Ovary (tissue), 9 donors: Measurements from ENCODE around the gene GMEB1. TPM values are rescaled to one million over a fixed set of nuclear protein-coding genes. Genes with fewer than 3 reads are reported as not detected.
"Not testable (repeated sequence)": the region's sequence is repeated elsewhere in the genome, so short reads cannot be mapped to it uniquely, and the experiment has no call there.

Experiments used
- DNase-seq, 5 donors: peaks; one replicate each; pipeline ENCODE4 v3.0.0-alpha.2; 2019 to 2020
- H3K27ac ChIP-seq, 2 donors: fragments of 200-600 bp; one replicate each; pipeline versions ENCODE4 v1.5.1 to v1.8.0; 2019 to 2022
- H3K27me3 ChIP-seq: fragments of 200-600 bp; one replicate; pipeline ENCODE4 v1.8.0; 2022
- H3K36me3 ChIP-seq: fragments of 200-600 bp; sonication (generic); one replicate; pipeline ENCODE4 v1.5.1; 2019
- H3K4me1 ChIP-seq: one replicate; pipeline ENCODE4 v1.8.1; 2013; ENCODE audit warnings: mild to moderate bottlenecking, moderate library complexity; ENCODE audit not compliant: insufficient read depth
- H3K4me3 ChIP-seq: fragments of 200-600 bp; sonication (generic); one replicate; pipeline ENCODE4 v1.5.1; 2017
- H3K9me3 ChIP-seq, 2 donors: fragments of 200-600 bp in 1 of 2; sonication (generic) in 1 of 2; one replicate each; pipeline versions ENCODE4 v1.5.1 to v1.8.1; 2013 to 2019; ENCODE audit warnings: mild to moderate bottlenecking in 1 of 2, moderate library complexity in 1 of 2
- EP300 ChIP-seq: sonication (generic); formaldehyde crosslinking; IDR thresholded peaks from one replicate; pipeline ENCODE4 v1.6.1; 2017; ENCODE audit warnings: antibody characterized with exemption
- POLR2A ChIP-seq: fragments of 450-650 bp; IDR thresholded peaks from one replicate; pipeline ENCODE4 v1.6.1; 2017; ENCODE audit warnings: antibody characterized with exemption, mild to moderate bottlenecking, moderate library complexity
- WGBS, 3 donors: extraction: QIAGEN DNeasy Blood & Tissue Kit in 1 of 3; methylation state at CpG; one replicate each; pipeline versions ENCODE4 v1.1.5 to v1.1.7; 2013 to 2017; 5-methylcytosine and 5-hydroxymethylcytosine counted together
- intact Hi-C, 4 donors: fragments of 100-400 bp; cut with DNase I; formaldehyde crosslinking; loops; one replicate each; pipeline versions ENCODE4 v1.11.0 to v1.15.1; 2022 to 2023
- polyA plus RNA-seq, 2 donors: library from polyadenylated mRNA; stranded (reverse); fragments of 200-250 nt in 1 of 2; fragments of 350-450 nt in 1 of 2; fragmentation: Illumina TruSeq in 1 of 2; extraction: RNeasy Lipid Tissue Mini Kit (QIAGEN cat#74804) in 1 of 2; gene quantifications; one replicate each; pipeline ENCODE4 v1.2.3, GENCODE V29; 2013 to 2014
- total RNA-seq, 7 donors: library from RNA; depleted of rRNA in 2 of 7; stranded (reverse); fragments of >200 nt in 2 of 7; fragmentation: NEBNext Ultra II Directional in 3 of 7; extraction: Animal tissue kit (Norgen Biotek cat#: 25700) in 3 of 7; gene quantifications; one replicate each; pipeline versions ENCODE4 v1.1.0 to v1.2.4, GENCODE V29; 2016 to 2023
- TF ChIP-seq, protein P1 (sequence below), 3 donors: fragments of 450-650 bp in 2 of 3; fragments of 200-600 bp in 1 of 3; IDR thresholded peaks; one replicate each; pipeline versions ENCODE4 v1.5.1 to v1.8.0; 2016 to 2022; ENCODE audit warnings: antibody characterized with exemption in 3 of 3, mild to moderate bottlenecking in 1 of 3
- donor health status: DM: no; HTN: no; CAD: no; lungs with moderate emphysema.
- donor health status: DM: no; HTN: no; CAD: no.
- donor health status: Bipolar disorder and iron deficiency.
- donor health status: DM: yes; HTN: yes; CAD: no.
- donor health status: DM: no; HTN: no; CAD: no.
- donor health status: DM: yes; HTN: yes; CAD: no.

Gene GMEB1
- total and polyA plus RNA-seq, 9 donors, result 6.3 to 18.3 (median 13.2) TPM

DNA sequence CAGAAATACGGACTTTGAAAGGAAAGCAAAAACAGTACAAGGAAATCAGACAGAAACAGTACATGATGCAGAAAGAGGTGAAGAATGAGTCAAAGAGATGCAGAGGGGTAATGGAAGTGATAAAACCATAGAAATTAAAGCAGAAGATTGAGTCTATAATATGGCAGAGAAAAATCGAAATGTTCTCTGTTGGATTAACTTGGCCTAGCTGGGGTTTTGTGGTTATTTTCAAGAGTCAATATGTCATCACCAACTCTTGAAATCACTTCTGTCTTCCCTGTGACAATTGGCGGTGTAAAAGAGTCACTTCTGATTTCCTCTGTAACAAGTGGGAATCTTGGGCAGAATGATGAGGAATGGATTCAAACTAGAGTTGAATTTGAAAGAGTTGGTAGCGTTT lies 75.6 kb downstream of the GMEB1 start:
- H3K36me3 ChIP-seq, result no peaks in the 10 kb centered on the region
- H3K9me3 ChIP-seq, result no peaks in the 10 kb centered on the region
- DNase-seq, result no peak
- no peak overlapping the region for H3K4me3 ChIP-seq
- H3K27me3 ChIP-seq, result no peaks in the 10 kb centered on the region
- no peak for TF ChIP-seq EP300
- TF ChIP-seq, protein P1, sequence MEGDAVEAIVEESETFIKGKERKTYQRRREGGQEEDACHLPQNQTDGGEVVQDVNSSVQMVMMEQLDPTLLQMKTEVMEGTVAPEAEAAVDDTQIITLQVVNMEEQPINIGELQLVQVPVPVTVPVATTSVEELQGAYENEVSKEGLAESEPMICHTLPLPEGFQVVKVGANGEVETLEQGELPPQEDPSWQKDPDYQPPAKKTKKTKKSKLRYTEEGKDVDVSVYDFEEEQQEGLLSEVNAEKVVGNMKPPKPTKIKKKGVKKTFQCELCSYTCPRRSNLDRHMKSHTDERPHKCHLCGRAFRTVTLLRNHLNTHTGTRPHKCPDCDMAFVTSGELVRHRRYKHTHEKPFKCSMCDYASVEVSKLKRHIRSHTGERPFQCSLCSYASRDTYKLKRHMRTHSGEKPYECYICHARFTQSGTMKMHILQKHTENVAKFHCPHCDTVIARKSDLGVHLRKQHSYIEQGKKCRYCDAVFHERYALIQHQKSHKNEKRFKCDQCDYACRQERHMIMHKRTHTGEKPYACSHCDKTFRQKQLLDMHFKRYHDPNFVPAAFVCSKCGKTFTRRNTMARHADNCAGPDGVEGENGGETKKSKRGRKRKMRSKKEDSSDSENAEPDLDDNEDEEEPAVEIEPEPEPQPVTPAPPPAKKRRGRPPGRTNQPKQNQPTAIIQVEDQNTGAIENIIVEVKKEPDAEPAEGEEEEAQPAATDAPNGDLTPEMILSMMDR (IDR thresholded peaks at IDR 0.05), result no peak
- TF ChIP-seq POLR2A, result no peak
- WGBS, 3 donors, result 78 to 85% (median 81%) methylated on average over 4 of the region's 4 CpGs
- intact Hi-C loops, result no loop called here
- no peak overlapping the region for H3K27ac ChIP-seq
- H3K4me1 ChIP-seq, result peaks cover 14% of the 10 kb centered on the region

DNA sequence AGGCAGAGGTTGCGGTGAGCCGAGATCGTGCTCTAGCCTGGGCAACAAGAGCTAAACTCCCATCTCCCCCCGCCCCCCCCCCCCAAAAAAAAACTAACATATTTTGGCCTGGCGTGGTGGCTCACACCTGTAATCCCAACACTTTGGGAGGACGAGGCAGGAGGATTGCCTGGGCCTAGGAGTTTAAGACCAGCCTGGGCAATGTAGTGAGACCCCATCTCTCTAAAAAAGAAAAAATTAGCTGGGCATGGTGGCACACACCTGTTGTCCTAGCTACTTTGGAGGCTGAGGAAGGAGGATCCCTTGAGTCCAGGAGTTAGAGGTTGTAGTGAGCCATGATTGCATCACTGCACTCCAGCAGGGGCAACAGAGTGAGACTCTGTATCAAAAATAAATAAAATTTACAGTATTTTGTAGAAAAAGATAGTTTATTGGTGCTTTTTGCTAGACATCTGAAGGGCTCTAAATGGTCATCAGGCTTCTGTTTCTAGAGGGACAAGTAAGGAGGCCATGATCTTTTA lies 77.1 kb downstream of the GMEB1 start:
- no peak overlapping the region for H3K4me3 ChIP-seq
- H3K4me1 ChIP-seq, result peaks cover 14% of the 10 kb centered on the region
- no peaks in the 10 kb centered on the region for H3K9me3 ChIP-seq
- WGBS, 3 donors, result 95 to 98% (median 96%) methylated on average over 6 of the region's 6 CpGs
- DNase-seq, result no peak
- no peak overlapping the region for H3K27ac ChIP-seq
- intact Hi-C loops, result loop anchor here in 1 of 4 donors (5.0 kb wide), 1 partner anchor 767 kb away; no protein-coding TSS in a partner anchor
- TF ChIP-seq, protein P1 (IDR thresholded peaks at IDR 0.05), result no peak
- TF ChIP-seq POLR2A (no peak), EP300 (no peak)
- no peaks in the 10 kb centered on the region for H3K36me3 ChIP-seq
- no peaks in the 10 kb centered on the region for H3K27me3 ChIP-seq

DNA sequence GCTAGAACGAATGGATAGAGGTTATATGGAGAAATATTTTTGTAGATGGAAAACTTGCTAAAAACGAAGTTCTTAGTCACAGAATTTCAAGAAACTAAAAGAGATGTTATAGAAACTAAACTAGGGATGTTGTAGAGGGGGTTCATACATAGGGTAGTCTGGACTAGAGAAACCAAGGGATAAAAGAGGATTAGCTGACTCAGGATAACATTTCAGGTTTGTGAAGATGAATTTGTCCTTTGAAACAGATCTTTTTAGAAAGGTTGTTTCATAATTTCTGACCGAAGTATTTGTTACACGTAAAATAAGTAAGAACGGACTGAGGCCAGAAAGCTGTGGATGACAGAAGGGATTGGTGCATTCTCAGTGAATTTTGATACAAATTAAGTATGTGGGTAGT lies 81.7 kb downstream of the GMEB1 start:
- WGBS, 3 donors, result 72 to 74% (median 72%) methylated on average over 5 of the region's 5 CpGs
- DNase-seq, result no peak
- intact Hi-C loops, result no loop called here
- Histone ChIP-seq H3K27ac (no peak overlapping the region), H3K27me3 (no peaks in the 10 kb centered on the region), H3K4me1 (peaks cover 27% of the 10 kb centered on the region), H3K9me3 (no peaks in the 10 kb centered on the region), H3K36me3 (no peaks in the 10 kb centered on the region), H3K4me3 (no peak overlapping the region)
- TF ChIP-seq POLR2A (no peak), EP300 (no peak)
- TF ChIP-seq, protein P1 (IDR thresholded peaks at IDR 0.05), result no peak

DNA sequence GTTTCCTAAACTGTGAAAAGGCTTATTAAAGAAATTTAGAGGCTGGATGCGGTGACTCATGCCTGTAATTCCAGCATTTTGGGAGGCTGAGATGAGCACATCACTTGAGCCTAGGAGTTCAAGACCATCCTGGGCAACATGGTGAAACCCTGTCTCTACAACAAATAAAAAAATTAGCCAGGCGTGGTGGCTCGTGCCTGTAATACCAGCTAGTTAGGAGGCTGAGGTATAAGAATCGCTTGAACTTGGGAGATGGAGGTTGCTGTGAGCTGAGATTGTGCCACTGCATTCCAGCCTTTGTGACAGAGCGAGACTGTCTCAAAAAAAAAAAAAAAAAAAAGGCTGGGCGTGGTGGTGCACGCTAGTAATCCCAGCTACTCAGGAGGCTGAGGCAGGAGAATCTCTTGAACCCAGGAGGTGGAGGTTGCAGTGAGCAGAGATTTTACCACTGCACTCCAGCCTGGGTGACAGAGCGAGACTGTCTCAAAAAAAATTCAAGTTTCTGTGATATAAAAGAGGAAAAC lies 82.2 kb downstream of the GMEB1 start:
- WGBS, 3 donors, result 75 to 84% (median 81%) methylated on average over 8 of the region's 8 CpGs
- H3K4me3 ChIP-seq, H3K27ac ChIP-seq, H3K36me3 ChIP-seq, intact Hi-C loops, H3K9me3 ChIP-seq, H3K27me3 ChIP-seq, DNase-seq: not testable (repeated sequence)
- peaks cover 25% of the 10 kb centered on the region for H3K4me1 ChIP-seq

DNA sequence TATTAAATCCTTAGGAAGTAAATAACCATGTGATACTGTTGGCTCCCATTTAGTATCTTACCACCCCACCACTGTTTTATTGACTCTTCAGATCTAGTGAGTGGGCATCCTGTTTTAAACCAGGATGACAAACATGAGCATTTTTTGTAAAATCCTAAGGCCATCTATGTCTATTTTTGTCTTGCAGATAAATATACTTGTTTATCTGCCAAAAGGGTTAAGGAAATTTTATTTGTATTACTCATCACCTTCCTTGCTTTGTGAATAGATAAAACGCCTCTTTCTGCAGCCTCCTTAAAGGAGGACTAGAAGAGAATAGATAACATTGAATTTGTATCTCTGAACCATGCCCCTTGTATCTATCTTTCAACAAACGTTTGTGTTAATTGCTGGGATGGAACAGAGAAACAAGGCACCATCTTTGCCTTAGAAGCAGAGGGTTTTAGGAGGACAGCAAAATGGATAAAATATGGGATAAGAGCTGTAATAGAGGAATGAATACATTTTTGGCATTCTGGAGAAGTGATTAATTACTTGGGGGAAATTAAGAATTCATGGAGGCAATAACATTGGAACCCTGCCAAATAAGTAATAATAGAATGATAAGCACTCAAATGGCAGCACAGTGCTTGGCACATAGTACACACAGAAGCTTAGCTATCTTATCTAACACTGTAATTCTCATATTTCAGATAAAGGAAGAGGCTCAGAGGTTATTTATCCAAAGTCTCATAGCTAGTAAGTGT lies 82.9 kb downstream of the GMEB1 start:
- Histone ChIP-seq H3K27me3 (no peaks in the 10 kb centered on the region), H3K9me3 (no peaks in the 10 kb centered on the region), H3K27ac (no peak overlapping the region), H3K36me3 (no peaks in the 10 kb centered on the region), H3K4me3 (no peak overlapping the region), H3K4me1 (peaks cover 26% of the 10 kb centered on the region)
- TF ChIP-seq EP300, result no peak
- TF ChIP-seq POLR2A, result no peak
- TF ChIP-seq, protein P1 (IDR thresholded peaks at IDR 0.05), result no peak
- WGBS, 3 donors, result 1 to 4% (median 2%) methylated on average over 2 of the region's 2 CpGs
- no peak for DNase-seq
- intact Hi-C loops, result no loop called here
